RWPE1 (cell line): ENCODE data around the gene HOXB7.

Source experiments
- CTCF ChIA-PET: fragments of 350-600 bp; sonication (Branson Sonifier 250); formaldehyde crosslinking; extraction: SDS; loops from one replicate; lab custom pipeline; 2021; lab: Yijun Ruan, JAX
- POLR2A ChIA-PET: fragments of 400-600 bp; formaldehyde crosslinking; extraction: SDS; loops from one replicate; lab custom pipeline; 2020; ENCODE audit warnings: antibody characterized with exemption; ENCODE audit not compliant: low non-redundant PET; lab: Yijun Ruan, JAX
- DNase-seq: peaks from one replicate; pipeline ENCODE4 v3.0.0; 2012; ENCODE audit warnings: low spot score
- H3K27ac ChIP-seq: fragments of 450-650 bp; 2 replicates; pipeline ENCODE4 v1.5.1; 2017
- TF ChIP-seq, protein P1 (sequence below): fragments of 450-650 bp; conservative IDR thresholded peaks from 2 replicates; pipeline ENCODE4 v1.5.1; 2017; ENCODE audit warnings: low read depth, mild to moderate bottlenecking

HOXB7 gene

DNA sequence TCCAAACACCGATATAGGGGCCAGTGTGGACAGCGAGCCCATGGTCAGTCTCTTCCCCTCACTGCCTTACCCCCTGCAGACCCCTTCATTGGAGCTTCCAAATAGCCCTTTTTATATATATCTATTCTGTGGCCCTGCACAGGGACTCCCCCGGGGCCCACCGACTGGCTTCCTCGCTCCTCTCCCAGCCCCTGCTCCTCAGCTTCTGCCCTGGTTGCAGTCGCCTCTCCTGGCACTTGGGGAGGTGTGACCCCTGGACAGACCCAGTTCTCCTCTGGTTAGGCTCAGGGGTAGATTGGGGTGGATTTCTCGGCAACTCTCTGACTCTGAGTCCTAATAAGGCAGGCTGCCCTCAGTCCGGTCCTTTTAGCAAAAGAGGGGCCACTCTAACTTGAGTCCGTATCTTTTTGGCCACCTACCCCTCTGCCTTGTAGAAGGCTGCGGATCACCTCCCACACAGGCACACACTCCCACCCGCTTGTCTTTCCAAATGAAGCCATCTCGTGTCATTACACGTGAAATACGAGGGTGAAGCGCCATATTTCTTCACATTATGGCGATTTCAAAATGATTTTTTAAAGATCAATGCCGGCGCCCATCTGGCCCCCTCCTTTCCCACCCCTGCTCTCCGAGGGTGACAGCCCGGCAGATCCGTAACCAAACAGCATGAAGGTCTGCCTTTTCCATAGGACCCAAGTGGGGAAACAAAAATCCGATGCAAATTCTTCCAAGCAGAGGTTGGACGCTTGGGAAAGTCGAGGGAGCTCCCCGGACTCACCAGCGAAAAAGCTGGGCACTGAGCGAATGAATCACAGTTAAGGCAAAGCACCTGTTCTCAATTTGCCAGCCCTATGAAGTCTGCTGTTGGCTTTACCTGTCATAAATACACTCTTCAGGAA lies 17.1 kb upstream of the HOXB7 start:
- H3K27ac ChIP-seq, result no peak overlapping the region
- CTCF ChIA-PET, result interaction anchor here (1.4 kb wide), 1 partner anchor 10 kb away, joined by 3 read pairs; no protein-coding TSS in a partner anchor
- POLR2A ChIA-PET, result no interaction called here
- TF ChIP-seq, protein P1, sequence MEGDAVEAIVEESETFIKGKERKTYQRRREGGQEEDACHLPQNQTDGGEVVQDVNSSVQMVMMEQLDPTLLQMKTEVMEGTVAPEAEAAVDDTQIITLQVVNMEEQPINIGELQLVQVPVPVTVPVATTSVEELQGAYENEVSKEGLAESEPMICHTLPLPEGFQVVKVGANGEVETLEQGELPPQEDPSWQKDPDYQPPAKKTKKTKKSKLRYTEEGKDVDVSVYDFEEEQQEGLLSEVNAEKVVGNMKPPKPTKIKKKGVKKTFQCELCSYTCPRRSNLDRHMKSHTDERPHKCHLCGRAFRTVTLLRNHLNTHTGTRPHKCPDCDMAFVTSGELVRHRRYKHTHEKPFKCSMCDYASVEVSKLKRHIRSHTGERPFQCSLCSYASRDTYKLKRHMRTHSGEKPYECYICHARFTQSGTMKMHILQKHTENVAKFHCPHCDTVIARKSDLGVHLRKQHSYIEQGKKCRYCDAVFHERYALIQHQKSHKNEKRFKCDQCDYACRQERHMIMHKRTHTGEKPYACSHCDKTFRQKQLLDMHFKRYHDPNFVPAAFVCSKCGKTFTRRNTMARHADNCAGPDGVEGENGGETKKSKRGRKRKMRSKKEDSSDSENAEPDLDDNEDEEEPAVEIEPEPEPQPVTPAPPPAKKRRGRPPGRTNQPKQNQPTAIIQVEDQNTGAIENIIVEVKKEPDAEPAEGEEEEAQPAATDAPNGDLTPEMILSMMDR, result no peak
- DNase-seq, result no peak

DNA sequence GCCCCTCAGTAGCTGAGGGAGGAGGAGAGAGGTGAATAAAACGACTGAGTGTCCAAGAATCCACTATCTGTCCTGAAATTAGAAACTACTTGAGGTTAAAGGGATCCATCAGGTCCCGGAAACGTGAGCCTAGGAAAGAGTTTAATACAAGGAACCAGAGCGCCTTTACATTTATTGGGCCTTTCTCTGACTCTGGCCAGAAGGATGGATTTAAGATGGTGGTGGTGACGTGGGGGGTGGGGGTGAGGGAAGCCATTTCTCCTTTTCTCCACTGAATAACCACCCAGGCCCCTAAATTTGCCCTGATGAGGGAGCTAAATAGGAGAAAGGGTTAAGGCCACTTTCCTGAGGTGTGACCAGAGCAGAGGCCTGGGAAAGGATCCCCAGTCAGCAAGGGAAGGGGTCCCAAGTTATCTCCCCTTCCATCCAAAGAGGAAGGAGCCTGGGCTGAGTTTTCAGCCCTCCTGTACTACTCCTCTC lies 16.3 kb upstream of the HOXB7 start:
- H3K27ac ChIP-seq, result no peak overlapping the region
- DNase-seq, result no peak
- CTCF ChIA-PET, result interaction anchor here (0.5 kb wide), 1 partner anchor 14 kb away, joined by 3 read pairs; no protein-coding TSS in a partner anchor
- TF ChIP-seq, protein P1, result no peak
- POLR2A ChIA-PET, result no interaction called here

DNA sequence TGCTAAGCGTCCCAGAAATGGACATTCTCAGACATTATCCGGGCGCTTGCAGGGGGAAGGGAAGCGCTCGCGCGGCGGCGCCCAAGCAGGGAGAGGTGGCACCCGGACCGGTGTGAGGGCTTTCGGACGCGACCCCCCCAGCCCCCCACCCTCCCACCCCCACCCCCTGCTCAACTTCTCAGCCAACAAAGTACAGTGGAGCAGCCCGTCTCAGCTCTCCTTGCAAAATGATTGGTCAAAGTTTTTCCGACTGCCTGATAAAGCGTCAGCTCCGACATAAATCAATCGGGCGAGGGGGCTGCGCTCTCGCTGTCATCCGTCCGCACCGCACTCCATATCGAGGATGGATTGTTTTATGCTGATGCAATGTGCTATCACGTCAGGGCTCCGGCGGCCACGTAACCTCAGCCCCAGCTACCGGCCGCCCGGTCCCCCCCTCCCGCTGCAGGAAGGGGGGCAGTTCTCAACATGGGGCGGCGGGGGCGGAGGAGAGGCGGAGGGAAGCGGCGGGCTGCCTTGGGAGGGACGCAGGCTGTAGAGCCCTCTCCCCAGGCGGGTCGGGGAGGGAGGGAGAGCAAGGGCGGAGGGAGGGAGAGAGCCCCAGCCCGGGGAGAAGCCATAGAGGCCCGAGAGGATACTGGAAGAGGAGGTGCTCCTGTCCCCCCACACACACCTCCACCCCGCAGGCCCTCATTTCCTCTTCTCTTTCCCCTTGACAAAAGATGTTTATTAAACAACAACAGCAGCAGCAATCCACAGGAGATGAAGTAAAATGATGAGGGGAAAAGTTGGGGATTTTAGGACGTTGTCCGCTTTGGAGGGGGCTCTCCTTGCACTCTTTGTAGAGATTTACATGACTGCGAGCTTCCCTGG lies 15.7 kb upstream of the HOXB7 start, which contains the start of gene HOXB9:
Gene HOXB9 (minus strand): TSS at position 114 of the 873 bp plus-strand sequence. CDS start 89 bp downstream, at position 25.
- ChIA-PET POLR2A (no interaction called here), CTCF (interaction anchor here (0.5 to 1.2 kb wide), 4 partner anchors 10 to 43 kb away, joined by 3 to 6 read pairs (median 4); no protein-coding TSS in a partner anchor)
- H3K27ac ChIP-seq, result peak within 1 kb of the TSS; percentile 3; the same call in 1 of the 2 replicates
- DNase-seq, result no peak
- TF ChIP-seq, protein P1, result no peak

DNA sequence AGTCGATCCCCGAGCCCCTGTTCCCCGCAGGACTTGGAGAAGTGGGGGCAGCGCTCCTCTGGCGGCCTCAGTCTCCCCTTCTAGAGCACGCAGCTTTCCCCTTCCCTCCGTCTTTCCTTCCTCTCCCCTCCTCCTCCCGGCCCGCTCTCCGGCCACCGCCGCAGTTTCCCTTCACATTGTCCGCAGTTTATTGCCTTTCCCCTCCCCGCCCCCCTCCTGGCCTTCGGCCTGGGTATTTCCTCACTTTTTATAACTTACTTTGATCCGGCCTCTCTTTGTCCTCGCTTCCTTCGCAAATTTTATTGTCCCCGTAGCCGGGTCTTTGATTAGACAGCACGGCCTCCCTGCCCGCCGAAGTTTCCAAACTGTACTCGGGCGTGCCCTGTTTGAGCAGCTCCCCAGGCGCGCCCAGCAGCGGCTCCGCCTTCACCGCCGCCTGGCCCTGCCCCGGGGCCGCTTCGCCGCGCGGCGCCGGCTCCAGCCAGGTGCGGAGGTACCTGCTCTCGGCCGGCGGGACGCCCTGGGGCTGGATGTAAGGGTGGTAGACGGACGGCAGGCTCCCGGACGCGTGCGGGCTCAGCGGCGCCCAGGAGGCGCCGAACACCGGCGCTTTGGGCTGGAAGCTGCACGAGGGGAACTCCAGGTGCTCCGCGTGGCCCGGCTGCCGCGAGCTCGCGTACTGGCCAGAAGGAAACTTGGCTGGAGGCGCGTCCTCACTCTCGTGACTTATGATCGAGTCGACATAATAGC lies 14.9 kb upstream of the HOXB7 start:
- TF ChIP-seq, protein P1, result no peak
- ChIA-PET CTCF (interaction anchor here (0.6 to 1.2 kb wide), 5 partner anchors 11 to 608 kb away, joined by 3 to 6 read pairs (median 4); no protein-coding TSS in a partner anchor), POLR2A (interaction anchor here (0.5 kb wide), 1 partner anchor 474 kb away, joined by 3 read pairs; no protein-coding TSS in a partner anchor)
- DNase-seq, result peak; percentile 69
- peak overlapping the region; percentile 3; the same call in 1 of the 2 replicates for H3K27ac ChIP-seq

DNA sequence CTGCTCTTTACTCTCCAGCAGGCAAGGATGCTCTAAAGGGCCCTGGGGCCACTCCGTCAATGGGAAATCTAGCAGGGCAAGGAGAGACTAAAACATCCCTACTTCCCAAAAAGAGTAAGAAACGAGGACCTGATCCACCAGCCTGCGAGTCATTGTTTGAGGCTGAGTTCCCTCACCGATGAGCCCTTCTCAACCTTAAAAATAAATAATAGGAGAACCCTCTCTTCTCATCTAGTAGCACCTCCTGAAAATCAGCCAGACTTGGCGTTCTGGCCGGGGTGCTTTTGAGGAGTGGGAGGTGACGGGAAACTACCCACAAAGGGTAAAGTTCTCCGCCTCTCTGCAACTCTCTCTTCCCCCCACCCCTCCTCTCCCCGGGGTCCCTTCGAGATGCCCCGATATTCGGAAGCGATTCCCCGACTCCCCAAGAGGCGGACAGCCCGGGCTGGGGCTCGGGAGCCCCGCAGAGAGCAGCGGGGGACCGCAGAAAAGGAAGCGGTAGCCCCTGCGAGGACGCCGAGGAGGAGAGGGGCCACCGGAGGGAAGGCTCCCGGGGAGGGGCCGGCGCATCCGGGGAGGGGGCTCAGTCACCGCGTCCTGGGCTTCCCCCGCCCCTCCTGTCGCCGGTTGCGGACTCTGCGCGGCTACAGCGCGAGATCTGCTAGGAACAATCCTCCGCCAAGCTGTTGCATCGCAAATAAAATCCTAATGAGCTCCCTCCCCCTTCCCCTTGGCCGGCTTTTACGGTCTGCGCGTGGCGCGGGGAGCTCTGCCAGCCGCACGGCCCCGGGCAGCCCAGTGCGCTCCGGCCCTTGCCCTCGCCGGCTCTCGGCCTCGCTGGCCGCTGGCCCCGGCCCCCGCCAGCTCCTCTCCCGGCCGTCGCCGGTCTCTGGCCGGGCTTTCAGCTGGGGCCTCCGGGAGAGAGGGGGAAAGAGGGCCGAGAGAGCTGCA lies 14.0 kb upstream of the HOXB7 start:
- ChIA-PET POLR2A (interaction anchor here (0.5 to 0.6 kb wide), 2 partner anchors 12 to 473 kb away, joined by 3 read pairs; no protein-coding TSS in a partner anchor), CTCF (interaction anchor here (0.6 to 1.2 kb wide), 5 partner anchors 12 to 1377 kb away, joined by 3 to 6 read pairs (median 4); no protein-coding TSS in a partner anchor)
- TF ChIP-seq, protein P1, result no peak
- H3K27ac ChIP-seq, result no peak overlapping the region; the same call in 1 of the 2 replicates
- DNase-seq, result no peak
